OCI-LY7 (cell line): ENCODE data around the gene WDR64. TPM values are rescaled to one million over a fixed set of nuclear protein-coding genes. Genes with fewer than 3 reads are reported as not detected.
"Not testable (repeated sequence)": the region's sequence is repeated elsewhere in the genome, so short reads cannot be mapped to it uniquely, and the experiment has no call there.

Experiments
- BruUV-seq: library from RNA; stranded (reverse); fragments of 400-500 nt; replicated peaks from 2 replicates; lab custom pipeline; 2021; lab: Mats Ljungman, UMichigan
- CTCF ChIA-PET: fragments of 300-600 bp; sonication (Branson Sonifier 250); formaldehyde crosslinking; loops from one replicate; lab custom pipeline; 2022; ENCODE audit warnings: antibody characterized with exemption; ENCODE audit not compliant: unreplicated experiment; lab: Charles Lee
- POLR2A ChIA-PET: fragments of 300-600 bp; sonication (Branson Sonifier 250); formaldehyde crosslinking; loops from one replicate; lab custom pipeline; 2022; ENCODE audit warnings: antibody characterized with exemption; lab: Charles Lee
- DNase-seq: peaks from one replicate; pipeline ENCODE4 v3.0.0-alpha.2; 2015; ENCODE audit warnings: low spot score
- H2AFZ ChIP-seq: fragments of 200-600 bp; sonication (generic), shearing (Covaris generic); 2 replicates; pipeline ENCODE4 v1.6.1; 2014; ENCODE audit warnings: mild to moderate bottlenecking, antibody characterized with exemption, low read length, moderate library complexity
- H3K27ac ChIP-seq: fragments of 200-600 bp; sonication (generic); 2 replicates; pipeline ENCODE4 v1.5.1; 2014; ENCODE audit warnings: mixed run types, low read depth, mild to moderate bottlenecking, moderate library complexity, low read length, inconsistent platforms; ENCODE audit not compliant: poor library complexity, severe bottlenecking
- H3K36me3 ChIP-seq: fragments of 200-600 bp; sonication (generic); 2 replicates; pipeline ENCODE4 v1.6.1; 2014; ENCODE audit warnings: mild to moderate bottlenecking, antibody characterized with exemption, low read length, moderate library complexity, mixed read lengths; ENCODE audit not compliant: insufficient read depth
- H3K4me1 ChIP-seq: fragments of 200-600 bp; sonication (generic); 2 replicates; pipeline ENCODE4 v1.5.1; 2014; ENCODE audit warnings: mild to moderate bottlenecking, low read length; ENCODE audit not compliant: insufficient read depth, poor library complexity, severe bottlenecking
- H3K4me2 ChIP-seq: fragments of 200-600 bp; sonication (generic); 2 replicates; pipeline ENCODE4 v1.6.1; 2014; ENCODE audit warnings: mild to moderate bottlenecking, low read length
- H3K4me3 ChIP-seq: fragments of 200-600 bp; sonication (generic); 2 replicates; pipeline ENCODE4 v1.5.1; 2014; ENCODE audit warnings: mild to moderate bottlenecking, low read depth, low read length; ENCODE audit not compliant: poor library complexity, severe bottlenecking
- H3K79me2 ChIP-seq: fragments of 200-600 bp; sonication (generic); 2 replicates; pipeline ENCODE4 v1.6.1; 2016; ENCODE audit warnings: low read depth, mild to moderate bottlenecking, low read length, moderate library complexity, mixed read lengths; ENCODE audit not compliant: insufficient read depth
- H3K9me2 ChIP-seq: fragments of 200-600 bp; sonication (generic); 2 replicates; pipeline ENCODE4 v1.6.1; 2016; ENCODE audit warnings: mild to moderate bottlenecking, low read length, mixed read lengths; ENCODE audit not compliant: insufficient read depth
- H3K9me3 ChIP-seq: fragments of 200-600 bp; sonication (generic); 2 replicates; pipeline ENCODE4 v1.6.1; 2014; ENCODE audit warnings: mild to moderate bottlenecking, mixed run types, low read length, mixed read lengths
- H4K20me1 ChIP-seq: fragments of 200-600 bp; sonication (generic); 2 replicates; pipeline ENCODE4 v1.6.1; 2014; ENCODE audit warnings: mild to moderate bottlenecking, antibody characterized with exemption, low read length, moderate library complexity, mixed read lengths; ENCODE audit not compliant: insufficient read depth
- CTCF ChIP-seq: fragments of 200-600 bp; sonication (generic); conservative IDR thresholded peaks from 2 replicates; pipeline ENCODE4 v1.5.1; 2014; ENCODE audit warnings: mild to moderate bottlenecking, antibody characterized with exemption, low read length, moderate library complexity, mixed read lengths
- EZH2phosphoT487 ChIP-seq: fragments of 200-600 bp; sonication (generic); IDR thresholded peaks from 2 replicates; pipeline ENCODE4 v1.6.1; 2018; ENCODE audit warnings: low read depth, borderline replicate concordance, mild to moderate bottlenecking, mixed run types, antibody characterized with exemption, low read length, moderate library complexity, mixed read lengths
- intact Hi-C: fragments of 100-400 bp; cut with micrococcal nuclease; formaldehyde crosslinking; loops from one replicate; pipeline ENCODE4 v1.10.0; 2022; ENCODE audit not compliant: unreplicated experiment
- total RNA-seq, 2 experiments: library from RNA; depleted of rRNA in 1 of 2; stranded (reverse); fragments of >200 nt in 1 of 2; shearing (Covaris generic) in 1 of 2; gene quantifications; 2 replicates each; pipeline ENCODE4 v1.2.3, GENCODE V29; 2014 to 2022

WDR64 gene
- total RNA-seq, 2 experiments from 2014 or later, result not detected

- H2AFZ ChIP-seq, result no peak overlapping the region
- TF ChIP-seq CTCF, result no peak
- TF ChIP-seq EZH2phosphoT487, result no peak
- ChIA-PET POLR2A (interaction anchor here (0.6 to 1.1 kb wide), 5 partner anchors 9 to 1086 kb away, joined by 3 to 5 read pairs (median 3); no protein-coding TSS in a partner anchor), CTCF (no interaction called here)
- no TSS peak for BruUV-seq
- H3K4me3 ChIP-seq, result no peak overlapping the region
- H3K9me3 ChIP-seq, result no peaks in the 10 kb centered on the region
- intact Hi-C loops, result no loop called here
- no peaks in the 10 kb centered on the region for H4K20me1 ChIP-seq
- no peak overlapping the region for H3K4me2 ChIP-seq
- no peaks in the 10 kb centered on the region for H3K79me2 ChIP-seq
- no peaks in the 10 kb centered on the region for H3K9me2 ChIP-seq
- no peaks in the 10 kb centered on the region for H3K36me3 ChIP-seq
- no peak for DNase-seq
- H3K27ac ChIP-seq, result no peak overlapping the region
- no peaks in the 10 kb centered on the region for H3K4me1 ChIP-seq
Measured at GRCh38 chr1:241825581-241825980, 173.5 kb downstream of the WDR64 start.

- H3K4me3 ChIP-seq, BruUV-seq, H3K9me2 ChIP-seq, H3K27ac ChIP-seq, DNase-seq, H3K4me1 ChIP-seq, H2AFZ ChIP-seq, H4K20me1 ChIP-seq, H3K4me2 ChIP-seq, H3K79me2 ChIP-seq, CTCF ChIA-PET, H3K9me3 ChIP-seq, H3K36me3 ChIP-seq, intact Hi-C loops: not testable (repeated sequence)
- POLR2A ChIA-PET, result interaction anchor here (0.7 kb wide), 1 partner anchor 250 kb away, joined by 5 read pairs; no protein-coding TSS in a partner anchor
Measured at GRCh38 chr1:241826613-241827012, 174.5 kb downstream of the WDR64 start.

GRCh38 chr1:241827264-241827663 is 175.2 kb downstream of the WDR64 start:
- H3K9me3 ChIP-seq, result no peaks in the 10 kb centered on the region
- ChIA-PET CTCF (no interaction called here), POLR2A (interaction anchor here (1.1 kb wide), 1 partner anchor 146 kb away, joined by 3 read pairs; no protein-coding TSS in a partner anchor)
- H4K20me1 ChIP-seq, result no peaks in the 10 kb centered on the region
- DNase-seq, result no peak
- H3K27ac ChIP-seq, result no peak overlapping the region
- no peaks in the 10 kb centered on the region for H3K79me2 ChIP-seq
- intact Hi-C loops, result no loop called here
- no peak overlapping the region for H3K4me2 ChIP-seq
- H2AFZ ChIP-seq, result no peak overlapping the region
- BruUV-seq, result no TSS peak
- no peaks in the 10 kb centered on the region for H3K36me3 ChIP-seq
- H3K4me3 ChIP-seq, result no peak overlapping the region
- H3K4me1 ChIP-seq, result no peaks in the 10 kb centered on the region
- no peaks in the 10 kb centered on the region for H3K9me2 ChIP-seq
- TF ChIP-seq CTCF, result no peak
- no peak for TF ChIP-seq EZH2phosphoT487
